ENCODE results near the gene TBL1X.
"Not testable (repeated sequence)": the region's sequence is repeated elsewhere in the genome, so short reads cannot be mapped to it uniquely, and the experiment has no call there.

The TBL1X gene

GRCh38 chrX:9440116-9440844 is 24.6 kb upstream of the TBL1X start:
- TF ChIP-seq GATA1 (IDR thresholded peaks at IDR 0.05; ENCODE audit: low read depth, low read length) = no peak
- TF ChIP-seq POLR2A (IDR thresholded peaks at IDR 0.05; ENCODE audit: low read length) = no peak
- DNase-seq = no peak

- TF ChIP-seq GATA1 (IDR thresholded peaks at IDR 0.05; ENCODE audit: low read depth, low read length) (no peak), POLR2A (IDR thresholded peaks at IDR 0.05; ENCODE audit: low read length) (no peak)
- DNase-seq = no peak
These were observed 22.8 kb upstream of the TBL1X start for GRCh38 chrX:9442056-9442455.

- DNase-seq = no peak
- no peak for TF ChIP-seq GATA1 (IDR thresholded peaks at IDR 0.05; ENCODE audit: low read depth, low read length)
- TF ChIP-seq POLR2A (IDR thresholded peaks at IDR 0.05; ENCODE audit: low read length) = no peak
These were observed 21.5 kb upstream of the TBL1X start for GRCh38 chrX:9443327-9443726.

- peak in 1 of 2 experiments; percentile 1 for DNase-seq
- TF ChIP-seq POLR2A (IDR thresholded peaks at IDR 0.05; ENCODE audit: low read length) = no peak
- no peak for TF ChIP-seq GATA1 (IDR thresholded peaks at IDR 0.05; ENCODE audit: low read depth, low read length)
These were observed 17.0 kb upstream of the TBL1X start for GRCh38 chrX:9447906-9448305.

- no peak for DNase-seq
- TF ChIP-seq GATA1 (IDR thresholded peaks at IDR 0.05; ENCODE audit: low read depth, low read length) = no peak
- TF ChIP-seq POLR2A (IDR thresholded peaks at IDR 0.05; ENCODE audit: low read length) = no peak
These were observed 8.4 kb upstream of the TBL1X start for GRCh38 chrX:9456250-9457074.

- not testable (repeated sequence) for DNase-seq
These were observed 6.8 kb upstream of the TBL1X start for GRCh38 chrX:9458034-9458433.

- DNase-seq = peak in 1 of 2 experiments; percentile 14
- TF ChIP-seq GATA1 (IDR thresholded peaks at IDR 0.05; ENCODE audit: low read depth, low read length) (no peak), POLR2A (IDR thresholded peaks at IDR 0.05; ENCODE audit: low read length) (no peak)
These were observed 6.3 kb upstream of the TBL1X start for GRCh38 chrX:9458516-9459078.

GRCh38 chrX:9459186-9459748 is 5.6 kb upstream of the TBL1X start:
- TF ChIP-seq POLR2A (IDR thresholded peaks at IDR 0.05; ENCODE audit: low read length) = no peak
- no peak for TF ChIP-seq GATA1 (IDR thresholded peaks at IDR 0.05; ENCODE audit: low read depth, low read length)
- DNase-seq = no peak

- no peak for TF ChIP-seq POLR2A (IDR thresholded peaks at IDR 0.05; ENCODE audit: low read length)
- no peak for TF ChIP-seq GATA1 (IDR thresholded peaks at IDR 0.05; ENCODE audit: low read depth, low read length)
- DNase-seq = peak in 1 of 2 experiments; percentile 0
These were observed 3.8 kb upstream of the TBL1X start for GRCh38 chrX:9461087-9461486.

GRCh38 chrX:9462456-9462855 is 2.4 kb upstream of the TBL1X start:
- no peak for DNase-seq
- TF ChIP-seq GATA1 (IDR thresholded peaks at IDR 0.05; ENCODE audit: low read depth, low read length) (no peak), POLR2A (IDR thresholded peaks at IDR 0.05; ENCODE audit: low read length) (no peak)

- no peak for TF ChIP-seq GATA1 (IDR thresholded peaks at IDR 0.05; ENCODE audit: low read depth, low read length)
- peak; percentile 15 for TF ChIP-seq POLR2A (IDR thresholded peaks at IDR 0.05; ENCODE audit: low read length)
- peak; percentile 50 to 65 for DNase-seq
These were observed 694 bp downstream of the TBL1X start for GRCh38 chrX:9465380-9466123.

GRCh38 chrX:9466124-9466495 is 1.3 kb downstream of the TBL1X start:
- TF ChIP-seq GATA1 (IDR thresholded peaks at IDR 0.05; ENCODE audit: low read depth, low read length) (no peak), POLR2A (IDR thresholded peaks at IDR 0.05; ENCODE audit: low read length) (peak; percentile 18)
- DNase-seq = peak; percentile 27 to 51

GRCh38 chrX:9466736-9467135 is 1.9 kb downstream of the TBL1X start:
- TF ChIP-seq GATA1 (IDR thresholded peaks at IDR 0.05; ENCODE audit: low read depth, low read length) = no peak
- no peak for TF ChIP-seq POLR2A (IDR thresholded peaks at IDR 0.05; ENCODE audit: low read length)
- DNase-seq = no peak

- TF ChIP-seq GATA1 (IDR thresholded peaks at IDR 0.05; ENCODE audit: low read depth, low read length) (no peak), POLR2A (IDR thresholded peaks at IDR 0.05; ENCODE audit: low read length) (no peak)
- DNase-seq = no peak
These were observed 2.3 kb downstream of the TBL1X start for GRCh38 chrX:9467146-9467545.
